BE2C (cell line): ENCODE data around the gene MRPS2.
A peak's percentile ranks its signal among the peaks of the same experiment; 100 is the strongest.

ENCODE experiments used
- DNase-seq: peaks from one replicate; pipeline ENCODE4 v3.0.0-alpha.2; 2020
- H3K27me3 ChIP-seq: fragments of 250-450 bp; sonication (Bioruptor Pico); 2 replicates; pipeline ENCODE4 v1.5.1; 2020; ENCODE audit warnings: mild to moderate bottlenecking
- H3K36me3 ChIP-seq: fragments of 250-450 bp; sonication (Bioruptor Pico); 2 replicates; pipeline ENCODE4 v1.5.1; 2020; ENCODE audit warnings: mild to moderate bottlenecking
- H3K4me1 ChIP-seq: fragments of 250-450 bp; sonication (Bioruptor Pico); 2 replicates; pipeline ENCODE4 v1.5.1; 2020
- H3K4me3 ChIP-seq: 2 replicates; pipeline ENCODE4 v1.5.1; 2011; ENCODE audit warnings: low read depth, low read length
- H3K9me3 ChIP-seq: fragments of 250-450 bp; sonication (Bioruptor Pico); 2 replicates; pipeline ENCODE4 v1.5.1; 2020
- TF ChIP-seq, protein P1 (sequence below): IDR thresholded peaks from 2 replicates; pipeline ENCODE4 v1.5.1; 2012; ENCODE audit warnings: mild to moderate bottlenecking, low read depth, low read length

MRPS2 gene

DNA sequence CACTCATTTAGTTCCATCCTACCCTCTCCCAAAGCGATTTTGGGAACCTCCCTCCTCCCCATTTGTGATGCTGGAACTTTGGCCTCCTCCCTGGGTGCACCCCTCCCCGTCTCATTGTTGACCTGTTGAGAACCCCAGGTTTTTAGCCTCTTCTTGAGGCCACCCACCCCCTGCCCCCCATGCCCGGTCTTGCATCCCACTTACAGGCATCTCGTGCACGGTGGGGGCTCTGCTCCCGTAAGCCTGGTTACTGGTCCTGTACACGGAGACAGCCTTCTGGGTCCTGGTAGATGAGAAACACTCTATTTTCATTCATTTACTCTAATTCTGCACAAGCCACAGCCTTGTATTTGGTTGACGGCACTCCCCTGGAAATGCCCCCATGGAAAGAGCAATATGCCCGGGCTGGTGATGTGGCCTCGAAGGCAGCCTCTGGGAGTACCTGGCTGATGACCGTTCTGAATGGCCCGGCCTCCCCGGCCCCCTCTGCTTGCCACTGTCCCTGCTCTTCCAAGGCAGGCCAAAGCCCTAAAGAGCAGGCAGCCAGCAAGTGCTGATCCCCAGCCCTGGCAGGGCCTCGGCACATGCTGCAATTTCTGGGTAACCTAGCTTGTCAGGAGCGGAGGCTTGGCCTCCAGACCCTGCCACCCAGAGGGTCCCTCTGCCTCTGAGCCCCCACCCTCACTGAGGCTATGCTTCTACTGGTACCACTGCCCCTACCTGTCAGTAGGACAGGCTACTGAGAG lies 1.9 kb upstream of the MRPS2 start:
- Histone ChIP-seq H3K27me3 (no peaks in the 10 kb centered on the region), H3K36me3 (peaks cover 18% of the 10 kb centered on the region), H3K4me1 (no peaks in the 10 kb centered on the region), H3K9me3 (no peaks in the 10 kb centered on the region), H3K4me3 (no peak overlapping the region; the same call in 1 of the 2 replicates)
- DNase-seq, result no peak
- TF ChIP-seq, protein P1, sequence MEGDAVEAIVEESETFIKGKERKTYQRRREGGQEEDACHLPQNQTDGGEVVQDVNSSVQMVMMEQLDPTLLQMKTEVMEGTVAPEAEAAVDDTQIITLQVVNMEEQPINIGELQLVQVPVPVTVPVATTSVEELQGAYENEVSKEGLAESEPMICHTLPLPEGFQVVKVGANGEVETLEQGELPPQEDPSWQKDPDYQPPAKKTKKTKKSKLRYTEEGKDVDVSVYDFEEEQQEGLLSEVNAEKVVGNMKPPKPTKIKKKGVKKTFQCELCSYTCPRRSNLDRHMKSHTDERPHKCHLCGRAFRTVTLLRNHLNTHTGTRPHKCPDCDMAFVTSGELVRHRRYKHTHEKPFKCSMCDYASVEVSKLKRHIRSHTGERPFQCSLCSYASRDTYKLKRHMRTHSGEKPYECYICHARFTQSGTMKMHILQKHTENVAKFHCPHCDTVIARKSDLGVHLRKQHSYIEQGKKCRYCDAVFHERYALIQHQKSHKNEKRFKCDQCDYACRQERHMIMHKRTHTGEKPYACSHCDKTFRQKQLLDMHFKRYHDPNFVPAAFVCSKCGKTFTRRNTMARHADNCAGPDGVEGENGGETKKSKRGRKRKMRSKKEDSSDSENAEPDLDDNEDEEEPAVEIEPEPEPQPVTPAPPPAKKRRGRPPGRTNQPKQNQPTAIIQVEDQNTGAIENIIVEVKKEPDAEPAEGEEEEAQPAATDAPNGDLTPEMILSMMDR, result no peak

GRCh38 chr9:135499326-135500070 lies 984 bp upstream of the MRPS2 start:
- H3K4me1 ChIP-seq, result no peaks in the 10 kb centered on the region
- peak; percentile 97 for DNase-seq
- H3K36me3 ChIP-seq, result peaks cover 28% of the 10 kb centered on the region
- H3K9me3 ChIP-seq, result no peaks in the 10 kb centered on the region
- H3K4me3 ChIP-seq, result peak overlapping the region; percentile 90
- no peaks in the 10 kb centered on the region for H3K27me3 ChIP-seq
- TF ChIP-seq, protein P1, result no peak

DNA sequence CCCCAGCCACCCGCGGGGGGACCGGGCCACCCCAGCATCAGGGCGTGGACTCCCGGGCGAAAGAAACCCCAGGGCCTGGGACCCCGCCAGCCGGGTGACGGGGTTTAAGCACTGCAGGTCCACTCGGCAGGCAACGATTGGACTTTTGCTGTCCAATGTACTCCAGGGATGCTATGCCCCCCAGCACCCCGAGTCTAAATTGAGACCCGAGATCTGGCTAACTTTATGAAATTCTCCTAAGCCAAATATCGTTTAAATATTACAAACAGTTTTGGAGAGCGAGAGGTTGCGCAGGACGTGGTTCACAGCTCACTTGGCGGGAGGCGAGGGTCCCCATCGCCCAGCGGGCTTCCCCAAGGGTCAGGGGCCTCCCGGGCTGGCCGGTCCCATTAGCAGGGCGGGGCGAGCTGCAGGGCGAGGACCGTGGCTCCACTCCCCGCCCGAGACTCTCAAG lies 384 bp upstream of the MRPS2 start:
- DNase-seq, result no peak

GRCh38 chr9:135501261-135502167 lies 1.0 kb downstream of the MRPS2 start:
- Histone ChIP-seq H3K4me1 (no peaks in the 10 kb centered on the region), H3K36me3 (peaks cover 38% of the 10 kb centered on the region), H3K4me3 (peak overlapping the region; percentile 90), H3K9me3 (no peaks in the 10 kb centered on the region), H3K27me3 (no peaks in the 10 kb centered on the region)
- TF ChIP-seq, protein P1, result no peak
- DNase-seq, result peak; percentile 69

More for the DNA sequence above, 384 bp upstream of the MRPS2 start:
- TF ChIP-seq, protein P1, result no peak
- peak overlapping the region; percentile 90 for H3K4me3 ChIP-seq
- no peaks in the 10 kb centered on the region for H3K4me1 ChIP-seq
- H3K9me3 ChIP-seq, result no peaks in the 10 kb centered on the region
- H3K27me3 ChIP-seq, result no peaks in the 10 kb centered on the region
- peaks cover 34% of the 10 kb centered on the region for H3K36me3 ChIP-seq

DNA sequence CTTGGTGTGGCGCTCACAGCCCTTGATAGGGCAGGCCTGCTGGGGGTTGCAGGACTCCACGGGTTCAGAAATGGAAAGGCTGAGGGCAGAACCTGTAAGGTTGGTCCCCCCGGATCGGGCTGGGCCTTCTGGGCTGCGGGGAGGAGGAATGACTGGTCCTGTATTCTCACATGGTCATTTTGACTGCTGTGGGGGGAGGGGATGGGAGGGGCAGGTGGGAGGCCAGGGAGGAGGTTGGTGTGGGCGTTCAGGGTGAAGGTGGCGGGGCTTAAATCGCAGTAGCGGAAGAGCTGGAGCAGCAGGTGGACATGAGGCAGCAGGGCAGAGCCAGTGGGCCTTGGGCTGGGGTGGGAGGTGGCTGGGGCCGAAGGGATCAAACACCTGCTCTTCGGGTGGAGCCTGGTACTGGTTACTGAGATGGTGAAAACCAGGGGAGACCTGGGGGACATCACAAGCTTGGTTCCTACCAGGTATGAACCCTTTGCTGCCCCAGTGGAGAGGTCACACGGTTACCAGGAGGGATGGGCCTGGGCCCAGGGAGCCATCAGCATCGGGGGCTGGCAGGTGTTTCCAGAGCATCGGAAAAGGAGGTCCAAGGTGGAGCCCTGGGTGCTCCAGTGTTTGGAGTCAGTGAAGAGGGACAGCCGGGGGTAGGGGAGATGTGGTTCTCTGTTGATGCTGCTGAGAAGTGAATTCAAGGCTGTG lies 1.8 kb downstream of the MRPS2 start:
- H3K9me3 ChIP-seq, result no peaks in the 10 kb centered on the region
- no peaks in the 10 kb centered on the region for H3K4me1 ChIP-seq
- H3K4me3 ChIP-seq, result peak overlapping the region; percentile 90
- H3K27me3 ChIP-seq, result no peaks in the 10 kb centered on the region
- DNase-seq, result no peak
- H3K36me3 ChIP-seq, result peaks cover 38% of the 10 kb centered on the region
- TF ChIP-seq, protein P1, result no peak
